CD4-positive, alpha-beta T cell (primary cell): ENCODE results near the gene COL15A1. TPM values are rescaled to one million over a fixed set of nuclear protein-coding genes. Genes with fewer than 3 reads are reported as not detected.

Experiments
- ATAC-seq: fragments of 200-7000 bp; cut with Tn5 transposase; one replicate; pipeline ENCODE4 v1.10.0; 2022; ENCODE audit warnings: mild to moderate bottlenecking; ENCODE audit not compliant: poor library complexity
- CTCF ChIA-PET: fragments of 350-600 bp; sonication (Branson Sonifier 250); formaldehyde crosslinking; loops from one replicate; lab custom pipeline; 2021; ENCODE audit warnings: antibody characterized with exemption, inconsistent platforms; lab: Charles Lee
- POLR2A ChIA-PET: fragments of 350-600 bp; sonication (Branson Sonifier 250); formaldehyde crosslinking; loops from one replicate; lab custom pipeline; 2021; ENCODE audit warnings: antibody characterized with exemption, inconsistent platforms; lab: Charles Lee
- DNase-seq, 14 experiments: peaks; one replicate each; pipeline ENCODE4 v3.0.0-alpha.2; 2013 to 2020; ENCODE audit warnings: mixed read lengths in 2 of 14
- H3K27ac ChIP-seq, 2 donors: one replicate each; pipeline versions ENCODE4 v1.5.1 to v1.7.0; 2013; ENCODE audit warnings: low read length in 2 of 2, low read depth in 1 of 2, mild to moderate bottlenecking in 1 of 2
- H3K27me3 ChIP-seq, 2 experiments: 1 replicate in 1 of 2; 2 replicates in 1 of 2; pipeline versions ENCODE4 v1.6.1 to v1.7.0; 2013; ENCODE audit warnings: low read length in 2 of 2, control low read depth in 1 of 2, mild to moderate bottlenecking in 1 of 2, moderate library complexity in 1 of 2; ENCODE audit not compliant: insufficient read depth in 2 of 2, control insufficient read depth in 1 of 2
- H3K36me3 ChIP-seq: one replicate; pipeline ENCODE4 v1.6.1; 2013; ENCODE audit warnings: low read length, control low read depth; ENCODE audit not compliant: insufficient read depth
- H3K4me1 ChIP-seq: one replicate; pipeline ENCODE4 v1.6.1; 2013; ENCODE audit warnings: low read length, control low read depth; ENCODE audit not compliant: insufficient read depth
- H3K4me3 ChIP-seq: one replicate; pipeline ENCODE4 v1.5.1; 2013; ENCODE audit warnings: mild to moderate bottlenecking, low read length, moderate library complexity
- H3K9me3 ChIP-seq, 2 experiments: 1 replicate in 1 of 2; 2 replicates in 1 of 2; pipeline versions ENCODE4 v1.6.1 to v1.7.0; 2013; ENCODE audit warnings: low read length in 2 of 2, mild to moderate bottlenecking in 2 of 2, control low read depth in 1 of 2, moderate library complexity in 1 of 2; ENCODE audit not compliant: control insufficient read depth in 1 of 2, insufficient read depth in 1 of 2
- H3K27ac Mint-ChIP-seq: one replicate; pipeline ENCODE4 v1.8.0; 2020; ENCODE audit warnings: mixed read lengths
- H3K27me3 Mint-ChIP-seq: one replicate; pipeline ENCODE4 v1.8.0; 2021; ENCODE audit warnings: mixed read lengths
- H3K36me3 Mint-ChIP-seq: one replicate; pipeline ENCODE4 v1.8.0; 2021; ENCODE audit warnings: low read depth, mixed read lengths
- H3K4me1 Mint-ChIP-seq: one replicate; pipeline ENCODE4 v1.8.0; 2021; ENCODE audit warnings: low read depth, mixed read lengths
- H3K4me3 Mint-ChIP-seq: one replicate; pipeline ENCODE4 v1.8.0; 2020; ENCODE audit warnings: mild to moderate bottlenecking, mixed read lengths
- H3K9me3 Mint-ChIP-seq: one replicate; pipeline ENCODE4 v1.8.0; 2020; ENCODE audit warnings: mixed read lengths
- CTCF ChIP-seq: fragments of 200-600 bp; IDR thresholded peaks from one replicate; pipeline ENCODE4 v1.8.0; 2022; ENCODE audit warnings: antibody characterized with exemption, mild to moderate bottlenecking
- intact Hi-C, 2 experiments: fragments of 100-400 bp; cut with DNase I in 1 of 2; cut with micrococcal nuclease in 1 of 2; formaldehyde crosslinking; loops; one replicate each; pipeline versions ENCODE4 v1.15.1 to v1.9.0; 2023 to 2025; cut with DNase I, micrococcal nuclease
- total RNA-seq, 174 experiments: library from RNA in 2 of 174; stranded (reverse) in 2 of 174; gene quantifications; one replicate each; pipeline ENCODE4 v1.2.3 and lab custom pipeline; 2021 to 2026

Gene COL15A1
- total RNA-seq, 2 experiments from 2014 or later, result not detected

DNA sequence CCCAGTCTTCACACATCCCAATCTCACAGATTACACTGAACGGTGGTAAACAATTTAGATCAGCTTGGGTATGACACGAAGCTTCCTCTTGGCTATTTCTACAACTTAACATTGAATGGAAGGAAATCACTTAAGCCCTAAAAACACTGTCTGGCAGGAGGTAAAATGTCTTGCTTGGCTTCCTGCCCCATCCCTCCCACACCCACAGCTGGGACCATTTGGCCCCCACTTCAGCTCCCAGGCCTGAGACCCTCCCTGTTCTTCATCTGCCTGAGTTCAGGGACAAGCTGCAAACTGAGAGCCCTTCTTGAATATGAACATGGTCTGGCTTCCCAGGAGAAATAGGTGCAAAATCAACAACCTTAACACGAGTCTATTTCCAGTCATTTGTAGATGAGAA lies 3.4 kb upstream of the COL15A1 start:
- ChIA-PET CTCF (no interaction called here), POLR2A (no interaction called here)
- H3K4me1 Mint-ChIP-seq, result peaks cover 5% of the 10 kb centered on the region
- Histone ChIP-seq H3K9me3 (peaks cover 0 to 10% of the 10 kb centered on the region in 2 experiments), H3K4me3 (no peak overlapping the region), H3K36me3 (no peaks in the 10 kb centered on the region), H3K27ac (no peak overlapping the region), H3K4me1 (peaks cover 7% of the 10 kb centered on the region), H3K27me3 (peaks cover 39 to 47% of the 10 kb centered on the region in 2 experiments)
- H3K27ac Mint-ChIP-seq, result no peak overlapping the region
- no peak for TF ChIP-seq CTCF
- H3K4me3 Mint-ChIP-seq, result no peak overlapping the region
- no peaks in the 10 kb centered on the region for H3K9me3 Mint-ChIP-seq
- intact Hi-C loops, result no loop called here
- no peaks in the 10 kb centered on the region for H3K36me3 Mint-ChIP-seq
- H3K27me3 Mint-ChIP-seq, result peaks cover 83% of the 10 kb centered on the region
- no peak for DNase-seq
- no peak for ATAC-seq

GRCh38 chr9:98941946-98942523 lies 1.7 kb upstream of the COL15A1 start:
- peaks cover 52 to 56% of the 10 kb centered on the region in 2 experiments for H3K27me3 ChIP-seq

GRCh38 chr9:98942906-98943681 lies 613 bp upstream of the COL15A1 start:
- H3K4me3 Mint-ChIP-seq, result no peak overlapping the region
- no peak overlapping the region for H3K27ac ChIP-seq
- H3K9me3 ChIP-seq, result peaks cover 0 to 10% of the 10 kb centered on the region in 2 experiments
- peaks cover 5% of the 10 kb centered on the region for H3K4me1 Mint-ChIP-seq
- H3K4me1 ChIP-seq, result peaks cover 7% of the 10 kb centered on the region
- POLR2A ChIA-PET, result no interaction called here
- no peak for TF ChIP-seq CTCF
- H3K27ac Mint-ChIP-seq, result no peak overlapping the region
- intact Hi-C loops, result no loop called here
- no peak overlapping the region for H3K4me3 ChIP-seq
- peaks cover 52 to 64% of the 10 kb centered on the region in 2 experiments for H3K27me3 ChIP-seq
- H3K36me3 ChIP-seq, result no peaks in the 10 kb centered on the region
- no peak for DNase-seq
- peaks cover 83% of the 10 kb centered on the region for H3K27me3 Mint-ChIP-seq
- H3K9me3 Mint-ChIP-seq, result no peaks in the 10 kb centered on the region
- no peaks in the 10 kb centered on the region for H3K36me3 Mint-ChIP-seq
- CTCF ChIA-PET, result no interaction called here
- ATAC-seq, result no peak

More at GRCh38 chr9:98941946-98942523, 1.7 kb upstream of the COL15A1 start:
- Mint-ChIP-seq H3K4me1 (peaks cover 5% of the 10 kb centered on the region), H3K36me3 (no peaks in the 10 kb centered on the region), H3K27ac (no peak overlapping the region), H3K9me3 (no peaks in the 10 kb centered on the region), H3K27me3 (peaks cover 83% of the 10 kb centered on the region), H3K4me3 (no peak overlapping the region)
- no peak overlapping the region for H3K27ac ChIP-seq
- POLR2A ChIA-PET, result no interaction called here
- ATAC-seq, result no peak
- peaks cover 7% of the 10 kb centered on the region for H3K4me1 ChIP-seq
- TF ChIP-seq CTCF, result no peak
- peaks cover 0 to 10% of the 10 kb centered on the region in 2 experiments for H3K9me3 ChIP-seq
- no peak overlapping the region for H3K4me3 ChIP-seq
- no peak for DNase-seq
- H3K36me3 ChIP-seq, result no peaks in the 10 kb centered on the region
- CTCF ChIA-PET, result no interaction called here
- intact Hi-C loops, result no loop called here
